ENCODE data around the gene NKAIN2. TPM values are rescaled to one million over a fixed set of nuclear protein-coding genes. Genes with fewer than 3 reads are reported as not detected.

Gene NKAIN2
- polyA plus RNA-seq, 1 of the 3 experiments (the other 2 are of a cell fraction), result not detected

DNA sequence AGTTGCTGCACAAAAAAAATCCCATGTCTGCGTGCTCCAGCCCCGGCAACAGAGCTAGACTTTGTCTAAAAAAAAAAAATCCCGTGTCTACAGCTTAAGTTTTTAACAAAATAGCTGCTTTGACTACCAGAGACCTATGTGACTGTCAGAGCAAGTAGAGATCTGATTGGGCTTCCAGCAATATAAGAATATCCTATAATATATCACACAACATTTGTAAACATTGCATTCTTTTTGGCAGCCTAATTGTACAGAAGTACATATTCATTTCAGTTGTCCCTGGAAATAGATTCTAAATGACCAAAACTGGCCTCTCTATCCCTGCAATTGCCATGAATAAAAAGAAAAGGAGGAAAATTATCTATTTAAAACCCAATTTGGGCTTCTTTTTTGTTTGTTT lies 1019.1 kb downstream of the NKAIN2 start (continued):
- TF ChIP-seq, protein P1, sequence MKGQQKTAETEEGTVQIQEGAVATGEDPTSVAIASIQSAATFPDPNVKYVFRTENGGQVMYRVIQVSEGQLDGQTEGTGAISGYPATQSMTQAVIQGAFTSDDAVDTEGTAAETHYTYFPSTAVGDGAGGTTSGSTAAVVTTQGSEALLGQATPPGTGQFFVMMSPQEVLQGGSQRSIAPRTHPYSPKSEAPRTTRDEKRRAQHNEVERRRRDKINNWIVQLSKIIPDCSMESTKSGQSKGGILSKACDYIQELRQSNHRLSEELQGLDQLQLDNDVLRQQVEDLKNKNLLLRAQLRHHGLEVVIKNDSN (IDR thresholded peaks at IDR 0.05; ENCODE audit: borderline replicate concordance, low read depth), result no peak
- TF ChIP-seq RAD21 (IDR thresholded peaks at IDR 0.05; ENCODE audit: low read length), result no peak

DNA sequence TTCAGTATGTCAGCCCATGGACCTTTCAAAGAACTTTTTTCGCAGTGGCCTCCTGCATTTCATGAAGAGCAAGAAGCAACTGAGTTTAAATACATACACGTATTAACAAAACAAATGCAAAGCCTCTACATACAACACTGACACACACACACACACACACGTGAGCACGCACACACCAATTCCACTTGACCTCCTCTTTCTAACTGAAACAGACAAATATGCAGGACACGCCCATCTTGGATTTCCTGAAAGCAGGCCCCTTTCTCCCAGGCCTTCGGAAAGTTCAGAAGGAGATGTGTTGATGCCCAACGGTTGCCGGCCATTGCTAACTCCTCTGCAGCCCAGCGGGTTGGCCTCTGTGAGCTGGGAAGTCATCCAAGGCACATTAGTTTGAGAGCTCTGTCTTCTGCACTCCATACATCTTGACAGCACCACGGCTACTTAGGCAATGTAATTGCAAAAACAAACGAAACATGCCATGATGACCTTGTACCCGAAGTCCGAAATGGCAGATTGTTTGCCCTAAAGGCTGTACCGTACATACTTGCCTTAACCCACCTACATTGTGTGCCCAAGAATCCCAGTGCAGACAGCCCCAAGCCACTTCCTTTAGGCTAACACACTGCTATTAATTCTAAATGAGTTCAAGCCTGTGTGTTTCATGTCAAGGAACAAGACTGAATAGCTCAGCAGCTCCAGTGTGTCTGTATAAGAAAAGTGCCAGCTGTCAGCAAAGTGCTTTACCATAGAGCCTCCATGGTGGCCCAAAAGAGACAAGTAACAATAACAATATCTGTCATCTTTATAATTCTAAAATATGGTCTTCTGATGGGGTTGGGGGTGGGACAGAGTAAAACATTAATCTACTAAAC lies 1019.8 kb downstream of the NKAIN2 start:
- WGBS (ENCODE audit: low lambda C conversion rate), result 3% methylated on average over 14 of the region's 14 CpGs
- TF ChIP-seq, protein P2, sequence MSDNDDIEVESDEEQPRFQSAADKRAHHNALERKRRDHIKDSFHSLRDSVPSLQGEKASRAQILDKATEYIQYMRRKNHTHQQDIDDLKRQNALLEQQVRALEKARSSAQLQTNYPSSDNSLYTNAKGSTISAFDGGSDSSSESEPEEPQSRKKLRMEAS (IDR thresholded peaks at IDR 0.05; ENCODE audit: low read depth), result no peak
- TF ChIP-seq FOSL2 (IDR thresholded peaks at IDR 0.05; ENCODE audit: borderline replicate concordance, low read depth) (no peak), CHD2 (IDR thresholded peaks at IDR 0.05; ENCODE audit: low read length, partially characterized antibody) (no peak), RFX5 (IDR thresholded peaks at IDR 0.05; ENCODE audit: low read length) (no peak)
- TF ChIP-seq, protein P3, sequence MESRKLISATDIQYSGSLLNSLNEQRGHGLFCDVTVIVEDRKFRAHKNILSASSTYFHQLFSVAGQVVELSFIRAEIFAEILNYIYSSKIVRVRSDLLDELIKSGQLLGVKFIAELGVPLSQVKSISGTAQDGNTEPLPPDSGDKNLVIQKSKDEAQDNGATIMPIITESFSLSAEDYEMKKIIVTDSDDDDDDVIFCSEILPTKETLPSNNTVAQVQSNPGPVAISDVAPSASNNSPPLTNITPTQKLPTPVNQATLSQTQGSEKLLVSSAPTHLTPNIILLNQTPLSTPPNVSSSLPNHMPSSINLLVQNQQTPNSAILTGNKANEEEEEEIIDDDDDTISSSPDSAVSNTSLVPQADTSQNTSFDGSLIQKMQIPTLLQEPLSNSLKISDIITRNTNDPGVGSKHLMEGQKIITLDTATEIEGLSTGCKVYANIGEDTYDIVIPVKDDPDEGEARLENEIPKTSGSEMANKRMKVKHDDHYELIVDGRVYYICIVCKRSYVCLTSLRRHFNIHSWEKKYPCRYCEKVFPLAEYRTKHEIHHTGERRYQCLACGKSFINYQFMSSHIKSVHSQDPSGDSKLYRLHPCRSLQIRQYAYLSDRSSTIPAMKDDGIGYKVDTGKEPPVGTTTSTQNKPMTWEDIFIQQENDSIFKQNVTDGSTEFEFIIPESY (IDR thresholded peaks at IDR 0.05; ENCODE audit: borderline replicate concordance, low read depth), result no peak
- H3K4me2 ChIP-seq, result no peak overlapping the region

DNA sequence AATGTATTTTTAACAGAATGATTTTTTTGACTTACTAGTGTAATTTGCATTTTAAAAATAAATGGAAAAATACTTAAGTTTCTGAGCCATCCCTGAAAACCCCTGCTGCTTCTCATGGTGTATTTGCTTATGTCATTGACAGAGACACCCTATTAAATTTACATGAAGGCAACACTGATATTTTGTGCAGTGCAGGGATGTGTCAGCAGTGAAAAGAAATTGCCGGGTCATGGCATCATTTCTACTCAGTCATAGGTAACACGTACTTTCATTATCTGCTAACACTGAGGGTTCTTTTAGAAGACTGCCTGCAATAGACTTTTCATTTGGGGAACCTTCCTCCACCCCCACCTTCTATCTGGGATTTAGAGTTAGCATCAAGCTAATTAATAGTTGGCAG lies 1021.9 kb downstream of the NKAIN2 start:
- Histone ChIP-seq H3F3A (replicated peaks; ENCODE audit: insufficient read depth) (no peaks in the 10 kb centered on the region), H3K36me3 (replicated peaks in 1 of 2; ENCODE audit: control insufficient read depth in 1 of 2, insufficient read depth in 2 of 2, low read length in 1 of 2) (no peaks in the 10 kb centered on the region), H3K9ac (no peak overlapping the region), H3K4me3 (ENCODE audit: low read depth in 2 of 2, low read length in 1 of 2) (no peak overlapping the region), H3K27me3 (ENCODE audit: insufficient read depth) (no peaks in the 10 kb centered on the region; the same call in 1 of the 2 replicates), H3K9me2 (no peaks in the 10 kb centered on the region), H2AFZ (ENCODE audit: low read depth) (no peak overlapping the region), H3K9me3 (no peaks in the 10 kb centered on the region), H4K20me1 (ENCODE audit: insufficient read depth) (no peaks in the 10 kb centered on the region), H3K79me2 (ENCODE audit: insufficient read depth) (no peaks in the 10 kb centered on the region), H3K4me1 (ENCODE audit: control insufficient read depth in 1 of 2, insufficient read depth in 2 of 2, low read depth in 1 of 2, low read length in 1 of 2) (no peaks in the 10 kb centered on the region), H3K27ac (ENCODE audit: low read depth in 2 of 2, low read length in 1 of 2) (no peak overlapping the region), H3K4me2 (no peak overlapping the region)
- DNase-seq, result no peak
- 0% methylated on average over 2 of the region's 2 CpGs for WGBS (ENCODE audit: low lambda C conversion rate)
- ChIA-PET CTCF (no interaction called here), POLR2A (no interaction called here)
- TF ChIP-seq TCF12 (IDR thresholded peaks at IDR 0.05) (no peak), RXRA (IDR thresholded peaks at IDR 0.05; ENCODE audit: borderline replicate concordance, low read depth) (no peak), GATA2 (CRISPR knock-in tag; IDR thresholded peaks at IDR 0.05) (no peak), TEAD4 (IDR thresholded peaks at IDR 0.05; ENCODE audit: borderline replicate concordance, insufficient read depth) (no peak), RFX5 (IDR thresholded peaks at IDR 0.05; ENCODE audit: low read length) (no peak), SIN3A (IDR thresholded peaks at IDR 0.05; ENCODE audit: borderline replicate concordance, low read depth, low read length) (no peak), RCOR1 (IDR thresholded peaks at IDR 0.05; ENCODE audit: low read length) (no peak)
- TF ChIP-seq, protein P4, sequence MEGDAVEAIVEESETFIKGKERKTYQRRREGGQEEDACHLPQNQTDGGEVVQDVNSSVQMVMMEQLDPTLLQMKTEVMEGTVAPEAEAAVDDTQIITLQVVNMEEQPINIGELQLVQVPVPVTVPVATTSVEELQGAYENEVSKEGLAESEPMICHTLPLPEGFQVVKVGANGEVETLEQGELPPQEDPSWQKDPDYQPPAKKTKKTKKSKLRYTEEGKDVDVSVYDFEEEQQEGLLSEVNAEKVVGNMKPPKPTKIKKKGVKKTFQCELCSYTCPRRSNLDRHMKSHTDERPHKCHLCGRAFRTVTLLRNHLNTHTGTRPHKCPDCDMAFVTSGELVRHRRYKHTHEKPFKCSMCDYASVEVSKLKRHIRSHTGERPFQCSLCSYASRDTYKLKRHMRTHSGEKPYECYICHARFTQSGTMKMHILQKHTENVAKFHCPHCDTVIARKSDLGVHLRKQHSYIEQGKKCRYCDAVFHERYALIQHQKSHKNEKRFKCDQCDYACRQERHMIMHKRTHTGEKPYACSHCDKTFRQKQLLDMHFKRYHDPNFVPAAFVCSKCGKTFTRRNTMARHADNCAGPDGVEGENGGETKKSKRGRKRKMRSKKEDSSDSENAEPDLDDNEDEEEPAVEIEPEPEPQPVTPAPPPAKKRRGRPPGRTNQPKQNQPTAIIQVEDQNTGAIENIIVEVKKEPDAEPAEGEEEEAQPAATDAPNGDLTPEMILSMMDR (IDR thresholded peaks at IDR 0.05), result no peak
- TF ChIP-seq, protein P5, sequence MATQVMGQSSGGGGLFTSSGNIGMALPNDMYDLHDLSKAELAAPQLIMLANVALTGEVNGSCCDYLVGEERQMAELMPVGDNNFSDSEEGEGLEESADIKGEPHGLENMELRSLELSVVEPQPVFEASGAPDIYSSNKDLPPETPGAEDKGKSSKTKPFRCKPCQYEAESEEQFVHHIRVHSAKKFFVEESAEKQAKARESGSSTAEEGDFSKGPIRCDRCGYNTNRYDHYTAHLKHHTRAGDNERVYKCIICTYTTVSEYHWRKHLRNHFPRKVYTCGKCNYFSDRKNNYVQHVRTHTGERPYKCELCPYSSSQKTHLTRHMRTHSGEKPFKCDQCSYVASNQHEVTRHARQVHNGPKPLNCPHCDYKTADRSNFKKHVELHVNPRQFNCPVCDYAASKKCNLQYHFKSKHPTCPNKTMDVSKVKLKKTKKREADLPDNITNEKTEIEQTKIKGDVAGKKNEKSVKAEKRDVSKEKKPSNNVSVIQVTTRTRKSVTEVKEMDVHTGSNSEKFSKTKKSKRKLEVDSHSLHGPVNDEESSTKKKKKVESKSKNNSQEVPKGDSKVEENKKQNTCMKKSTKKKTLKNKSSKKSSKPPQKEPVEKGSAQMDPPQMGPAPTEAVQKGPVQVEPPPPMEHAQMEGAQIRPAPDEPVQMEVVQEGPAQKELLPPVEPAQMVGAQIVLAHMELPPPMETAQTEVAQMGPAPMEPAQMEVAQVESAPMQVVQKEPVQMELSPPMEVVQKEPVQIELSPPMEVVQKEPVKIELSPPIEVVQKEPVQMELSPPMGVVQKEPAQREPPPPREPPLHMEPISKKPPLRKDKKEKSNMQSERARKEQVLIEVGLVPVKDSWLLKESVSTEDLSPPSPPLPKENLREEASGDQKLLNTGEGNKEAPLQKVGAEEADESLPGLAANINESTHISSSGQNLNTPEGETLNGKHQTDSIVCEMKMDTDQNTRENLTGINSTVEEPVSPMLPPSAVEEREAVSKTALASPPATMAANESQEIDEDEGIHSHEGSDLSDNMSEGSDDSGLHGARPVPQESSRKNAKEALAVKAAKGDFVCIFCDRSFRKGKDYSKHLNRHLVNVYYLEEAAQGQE (IDR thresholded peaks at IDR 0.05; ENCODE audit: low read depth, low read length), result no peak

More for the DNA sequence above, 1019.8 kb downstream of the NKAIN2 start:
- CTCF ChIA-PET, result no interaction called here
- DNase-seq, result no peak
- H3K9ac ChIP-seq, result no peak overlapping the region
- no peaks in the 10 kb centered on the region for H3K79me2 ChIP-seq (ENCODE audit: insufficient read depth)
- H3K27ac ChIP-seq (ENCODE audit: low read depth in 2 of 2, low read length in 1 of 2), result no peak overlapping the region
- H2AFZ ChIP-seq (ENCODE audit: low read depth), result no peak overlapping the region
- H3K27me3 ChIP-seq (ENCODE audit: insufficient read depth), result no peaks in the 10 kb centered on the region; the same call in 1 of the 2 replicates
- no peaks in the 10 kb centered on the region for H3K4me1 ChIP-seq (ENCODE audit: control insufficient read depth in 1 of 2, insufficient read depth in 2 of 2, low read depth in 1 of 2, low read length in 1 of 2)
- POLR2A ChIA-PET, result no interaction called here
- H3K9me3 ChIP-seq, result no peaks in the 10 kb centered on the region
- H3K36me3 ChIP-seq (replicated peaks in 1 of 2; ENCODE audit: control insufficient read depth in 1 of 2, insufficient read depth in 2 of 2, low read length in 1 of 2), result no peaks in the 10 kb centered on the region
- H3F3A ChIP-seq (replicated peaks; ENCODE audit: insufficient read depth), result no peaks in the 10 kb centered on the region
- H3K4me3 ChIP-seq (ENCODE audit: low read depth in 2 of 2, low read length in 1 of 2), result no peak overlapping the region
- H3K9me2 ChIP-seq, result no peaks in the 10 kb centered on the region
- H4K20me1 ChIP-seq (ENCODE audit: insufficient read depth), result no peaks in the 10 kb centered on the region

Data from SK-N-SH (cell line).